Endothelial cell of hepatic sinusoid (primary cell): ENCODE measurements around the gene NIFK.
"Not testable (repeated sequence)": the region's sequence is repeated elsewhere in the genome, so short reads cannot be mapped to it uniquely, and the experiment has no call there.

Source experiments
- in situ Hi-C: cut with HindIII; loops from 2 replicates; pipeline ENCODE4 v1.10.0; 2017; ENCODE audit warnings: low sequenced_read_pairs

Gene NIFK

DNA sequence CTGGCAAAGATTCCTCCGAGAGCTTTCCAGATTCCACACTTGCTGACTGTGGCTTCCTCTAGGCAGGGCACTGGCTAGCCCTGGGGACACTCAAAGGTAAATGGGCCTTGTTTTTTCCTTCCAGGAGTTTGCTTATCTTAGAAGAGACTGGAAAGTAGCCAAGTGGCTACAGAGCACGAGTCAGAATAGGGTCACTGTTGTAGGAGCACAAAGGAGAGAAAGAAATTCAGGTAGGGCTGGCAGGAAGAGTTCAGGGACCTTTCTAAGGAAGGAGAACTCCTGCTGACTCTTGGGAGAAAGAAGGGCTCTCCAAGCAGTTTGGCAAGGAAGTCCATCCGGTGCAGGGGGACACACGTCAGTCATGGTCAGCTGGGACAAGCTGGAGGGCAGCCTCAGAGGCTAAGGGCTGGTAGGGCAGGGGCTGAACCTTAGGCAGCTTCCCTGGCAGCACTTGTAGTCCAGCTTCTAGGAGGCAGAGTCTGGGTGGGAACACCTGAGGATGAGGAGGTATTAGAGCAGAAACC is 39.5 kb downstream of the NIFK start:
- in situ Hi-C loops, result no loop called here

GRCh38 chr2:121696410-121696930 is 40.2 kb downstream of the NIFK start:
- in situ Hi-C loops, result no loop called here

GRCh38 chr2:121695171-121695451 is 41.6 kb downstream of the NIFK start:
- in situ Hi-C loops, result no loop called here

GRCh38 chr2:121694398-121695170 is 42.1 kb downstream of the NIFK start:
- in situ Hi-C loops, result no loop called here

DNA sequence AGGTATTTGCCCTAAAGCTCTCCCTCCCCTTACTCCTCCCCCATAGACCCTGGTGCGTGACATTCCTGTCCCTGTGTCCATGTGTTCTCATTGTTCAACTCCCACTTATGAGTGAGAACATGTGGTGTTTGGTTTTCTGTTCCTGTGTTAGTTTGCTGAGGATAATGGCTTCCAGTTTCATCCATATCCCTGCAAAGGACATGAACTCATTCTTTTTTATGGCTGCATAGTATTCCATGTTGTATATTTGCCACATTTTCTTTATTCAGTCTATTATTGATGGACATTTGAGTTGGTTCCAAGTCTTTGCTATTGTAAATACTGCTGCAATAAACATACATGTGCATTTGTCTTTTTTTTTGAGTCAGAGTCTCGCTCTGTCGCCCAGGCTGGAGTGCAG is 46.1 kb downstream of the NIFK start:
- in situ Hi-C loops, result not testable (repeated sequence)

- in situ Hi-C loops, result no loop called here
Observed at GRCh38 chr2:121690095-121690494, 46.6 kb downstream of the NIFK start.

GRCh38 chr2:121689356-121689755 is 47.3 kb downstream of the NIFK start:
- in situ Hi-C loops, result no loop called here

DNA sequence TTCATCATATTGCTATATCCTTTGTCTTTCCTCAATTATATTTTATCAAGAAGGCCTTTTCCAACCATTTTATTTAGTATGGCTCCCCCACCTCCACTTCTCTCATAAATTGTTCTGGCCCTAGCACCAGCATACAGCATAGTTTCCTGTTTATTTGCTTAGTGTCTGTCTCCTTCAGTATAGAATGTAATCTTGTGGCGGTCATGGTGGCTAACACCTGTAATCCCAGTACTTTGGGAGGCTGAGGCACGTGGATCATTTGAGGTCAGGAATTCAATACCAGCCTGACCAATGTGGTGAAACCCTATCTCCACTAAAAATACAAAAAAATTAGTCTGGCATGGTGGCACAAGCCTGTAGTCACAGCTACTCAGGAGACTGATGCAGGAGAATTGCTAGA is 47.9 kb downstream of the NIFK start:
- in situ Hi-C loops, result no loop called here

- in situ Hi-C loops, result no loop called here
Observed at GRCh38 chr2:121686902-121687301, 49.8 kb downstream of the NIFK start.

- in situ Hi-C loops, result no loop called here
Observed at GRCh38 chr2:121686218-121686617, 50.5 kb downstream of the NIFK start.

GRCh38 chr2:121682396-121683298 is 54.0 kb downstream of the NIFK start:
- in situ Hi-C loops, result no loop called here

- in situ Hi-C loops, result no loop called here
Observed at GRCh38 chr2:121677855-121678254, 58.8 kb downstream of the NIFK start.
